HEK293 (cell line): ENCODE results near the gene SCFD2.

ENCODE experiments used
- CTCF ChIA-PET: fragments of 350-600 bp; formaldehyde crosslinking; extraction: SDS; loops from one replicate; lab custom pipeline; 2021; ENCODE audit warnings: antibody characterized with exemption; lab: Yijun Ruan, JAX
- POLR2A ChIA-PET: fragments of 300-600 bp; formaldehyde crosslinking; extraction: SDS; loops from one replicate; lab custom pipeline; 2020; ENCODE audit warnings: antibody characterized with exemption, inconsistent platforms; lab: Yijun Ruan, JAX
- H3K27ac ChIP-seq: fragments of 200-500 bp; sonication (Bioruptor generic); 2 replicates; pipeline ENCODE4 v1.5.1; 2014; ENCODE audit warnings: low read depth, low read length, control low read depth, inconsistent platforms; ENCODE audit errors: extremely low read depth
- H3K36me3 ChIP-seq, 2 experiments: fragments of 200-500 bp in 1 of 2; sonication (Bioruptor generic) in 1 of 2; 1 replicate in 1 of 2; 2 replicates in 1 of 2; pipeline ENCODE4 v1.5.1; 2014 to 2017; ENCODE audit warnings: inconsistent platforms in 2 of 2, low read length in 2 of 2; ENCODE audit not compliant: control insufficient read depth in 2 of 2, insufficient read depth in 1 of 2
- H3K4me1 ChIP-seq: fragments of 200-500 bp; sonication (Bioruptor generic); 2 replicates; pipeline ENCODE4 v1.5.1; 2014; ENCODE audit warnings: mild to moderate bottlenecking, low read length, inconsistent platforms; ENCODE audit not compliant: control insufficient read depth, insufficient read depth
- H3K4me3 ChIP-seq: 2 replicates; pipeline ENCODE4 v1.5.1; 2011; ENCODE audit warnings: low read depth, mild to moderate bottlenecking, control low read depth, low read length, moderate library complexity
- H3K9me3 ChIP-seq: fragments of 200-500 bp; sonication (Bioruptor generic); 2 replicates; pipeline ENCODE4 v1.5.1; 2014; ENCODE audit warnings: low read depth, low read length, inconsistent platforms; ENCODE audit not compliant: control insufficient read depth, insufficient read depth
- PBX3 ChIP-seq: sonication (generic); formaldehyde crosslinking; IDR thresholded peaks from 2 replicates; pipeline ENCODE4 v1.8.1; 2022; ENCODE audit warnings: mild to moderate bottlenecking, moderate library complexity, missing genetic modification reagents
- ZBTB11 ChIP-seq: fragments of 450-650 bp; formaldehyde crosslinking; conservative IDR thresholded peaks from 2 replicates; pipeline ENCODE4 v1.5.1; 2016; ENCODE audit warnings: low read depth, missing biosample characterization, missing genetic modification characterization
- ZBTB6 ChIP-seq: fragments of 450-650 bp; formaldehyde crosslinking; IDR thresholded peaks from 2 replicates; pipeline ENCODE4 v1.5.1; 2017; ENCODE audit warnings: missing biosample characterization, missing genetic modification characterization
- ZNF157 ChIP-seq: fragments of 450-650 bp; formaldehyde crosslinking; IDR thresholded peaks from 2 replicates; pipeline ENCODE4 v1.5.1; 2016; ENCODE audit warnings: missing biosample characterization, missing genetic modification characterization
- ZNF18 ChIP-seq: fragments of 450-650 bp; formaldehyde crosslinking; IDR thresholded peaks from 2 replicates; pipeline ENCODE4 v1.5.1; 2016; ENCODE audit warnings: missing biosample characterization, missing genetic modification characterization
- ZNF23 ChIP-seq: fragments of 450-650 bp; formaldehyde crosslinking; IDR thresholded peaks from 2 replicates; pipeline ENCODE4 v1.5.1; 2016; ENCODE audit warnings: missing biosample characterization, missing genetic modification characterization, borderline replicate concordance
- ZNF488 ChIP-seq: fragments of 450-650 bp; formaldehyde crosslinking; IDR thresholded peaks from 2 replicates; pipeline ENCODE4 v1.5.1; 2016; ENCODE audit warnings: missing biosample characterization, missing genetic modification characterization
- ZNF514 ChIP-seq: fragments of 450-650 bp; formaldehyde crosslinking; IDR thresholded peaks from 2 replicates; pipeline ENCODE4 v1.5.1; 2016; ENCODE audit warnings: missing biosample characterization, missing genetic modification characterization
- ZNF610 ChIP-seq: fragments of 450-650 bp; formaldehyde crosslinking; IDR thresholded peaks from 2 replicates; pipeline ENCODE4 v1.5.1; 2016; ENCODE audit warnings: missing biosample characterization, missing genetic modification characterization, borderline replicate concordance
- ZNF626 ChIP-seq: fragments of 450-650 bp; sonication (Bioruptor Pico); formaldehyde crosslinking; IDR thresholded peaks from 2 replicates; pipeline ENCODE4 v1.5.1; 2018; ENCODE audit warnings: missing biosample characterization, missing genetic modification characterization, inconsistent platforms
- ZSCAN23 ChIP-seq: fragments of 450-650 bp; formaldehyde crosslinking; IDR thresholded peaks from 2 replicates; pipeline ENCODE4 v1.5.1; 2016; ENCODE audit warnings: missing biosample characterization, missing genetic modification characterization
- ZSCAN30 ChIP-seq: fragments of 450-650 bp; IDR thresholded peaks from 2 replicates; pipeline ENCODE4 v1.5.1; 2018; ENCODE audit warnings: missing biosample characterization, mild to moderate bottlenecking, missing genetic modification characterization, moderate library complexity
- TF ChIP-seq, protein P1 (sequence below): fragments of 450-650 bp; formaldehyde crosslinking; IDR thresholded peaks from 2 replicates; pipeline ENCODE4 v1.5.1; 2017; ENCODE audit warnings: missing biosample characterization, missing genetic modification characterization

SCFD2 gene

DNA sequence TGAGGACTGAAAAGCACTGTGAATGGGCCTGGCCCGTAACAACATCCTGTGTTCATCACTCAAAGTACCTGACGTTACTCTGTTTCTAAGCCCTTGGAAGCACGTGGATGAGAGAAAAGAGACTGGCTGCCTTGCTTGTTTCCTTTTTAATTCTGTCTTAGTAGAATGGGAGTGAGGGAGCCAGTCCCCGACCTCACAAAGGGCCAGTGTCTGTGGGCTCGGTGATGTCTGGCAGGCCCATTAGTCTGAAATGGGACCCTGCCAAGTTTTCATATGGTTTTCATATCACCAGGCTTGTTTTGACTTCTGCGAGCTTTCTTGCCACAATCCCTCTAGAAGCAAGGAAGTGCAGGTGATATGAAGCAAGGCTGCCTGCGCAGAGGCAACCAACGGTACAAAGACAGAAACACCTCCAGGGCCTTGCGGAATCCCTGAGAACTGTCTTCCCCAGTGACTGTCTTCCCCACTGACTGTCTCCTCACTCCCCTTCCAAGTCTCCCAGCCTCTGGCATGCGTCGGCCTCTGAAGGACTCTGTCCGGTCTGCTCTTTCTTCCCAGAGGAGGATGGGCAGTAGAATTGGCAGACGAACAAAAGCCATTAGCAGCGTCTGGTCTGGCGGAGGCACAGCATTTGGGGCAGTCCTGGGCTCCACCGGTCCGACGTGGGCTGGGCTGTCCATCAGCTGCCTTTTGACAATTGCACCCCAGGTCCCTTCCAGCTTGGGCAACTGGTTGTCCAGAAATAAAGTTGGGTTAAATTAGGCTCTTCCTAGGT is 524.0 kb downstream of the SCFD2 start (continued):
- no peak for TF ChIP-seq ZBTB11 (tag by site-specific recombination)

DNA sequence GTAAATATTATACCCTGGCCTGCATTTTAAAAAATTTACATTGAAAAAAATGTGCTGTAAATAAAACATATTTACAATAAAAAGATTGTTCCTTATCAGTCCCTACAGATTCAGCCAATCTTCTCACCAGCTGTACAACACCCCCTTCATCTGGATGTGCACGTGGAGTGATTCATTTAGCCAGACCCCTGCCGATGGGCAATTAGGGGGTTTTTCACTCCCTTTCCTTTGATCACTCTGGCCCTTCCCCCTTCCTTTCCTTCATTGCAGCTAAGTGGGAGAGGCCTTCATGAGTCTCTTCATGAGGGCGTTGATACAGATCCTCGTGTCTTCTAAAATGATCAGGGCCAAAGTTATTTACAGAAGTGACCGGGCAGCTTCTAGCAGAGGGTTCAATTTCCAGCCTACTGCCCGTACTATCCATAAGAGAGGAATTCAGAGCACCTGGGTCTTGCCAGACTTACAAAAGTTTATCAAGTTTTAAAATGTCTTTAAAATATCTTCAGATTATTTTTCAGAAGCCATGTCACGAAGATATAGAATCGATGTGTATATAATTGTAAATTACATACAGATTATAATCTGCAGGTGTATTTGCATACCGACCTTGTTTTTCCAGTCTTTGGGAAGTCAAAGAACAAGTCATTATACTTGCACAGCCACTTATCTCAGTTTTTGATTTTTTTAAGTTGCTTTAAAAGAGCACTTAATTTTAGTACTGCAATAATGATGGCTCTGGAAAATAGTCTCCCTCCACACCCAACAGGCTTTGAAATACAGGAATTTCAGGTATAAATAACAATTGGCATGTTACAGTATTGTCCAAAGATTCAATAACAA is 525.1 kb downstream of the SCFD2 start:
- Histone ChIP-seq H3K4me1 (no peaks in the 10 kb centered on the region), H3K4me3 (no peak overlapping the region), H3K36me3 (no peaks in the 10 kb centered on the region), H3K9me3 (no peaks in the 10 kb centered on the region), H3K27ac (no peak overlapping the region)
- no peak for TF ChIP-seq ZNF18 (tag by site-specific recombination)
- no peak for TF ChIP-seq ZNF610
- no peak for TF ChIP-seq ZSCAN23 (tag by site-specific recombination)
- TF ChIP-seq ZNF157 (tag by site-specific recombination): no peak
- no peak for TF ChIP-seq ZBTB6 (tag by site-specific recombination)
- no peak for TF ChIP-seq ZNF626 (tag by site-specific recombination)
- TF ChIP-seq ZNF23: no peak
- TF ChIP-seq ZSCAN30 (tag by site-specific recombination): no peak
- no peak for TF ChIP-seq PBX3
- no peak for TF ChIP-seq ZNF488 (tag by site-specific recombination)
- no peak for TF ChIP-seq ZNF514
- TF ChIP-seq, protein P1, sequence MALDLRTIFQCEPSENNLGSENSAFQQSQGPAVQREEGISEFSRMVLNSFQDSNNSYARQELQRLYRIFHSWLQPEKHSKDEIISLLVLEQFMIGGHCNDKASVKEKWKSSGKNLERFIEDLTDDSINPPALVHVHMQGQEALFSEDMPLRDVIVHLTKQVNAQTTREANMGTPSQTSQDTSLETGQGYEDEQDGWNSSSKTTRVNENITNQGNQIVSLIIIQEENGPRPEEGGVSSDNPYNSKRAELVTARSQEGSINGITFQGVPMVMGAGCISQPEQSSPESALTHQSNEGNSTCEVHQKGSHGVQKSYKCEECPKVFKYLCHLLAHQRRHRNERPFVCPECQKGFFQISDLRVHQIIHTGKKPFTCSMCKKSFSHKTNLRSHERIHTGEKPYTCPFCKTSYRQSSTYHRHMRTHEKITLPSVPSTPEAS (tag by site-specific recombination): no peak
- CTCF ChIA-PET: no interaction called here
- POLR2A ChIA-PET: no interaction called here
